Left ventricle myocardium inferior (tissue), 1 donor: ENCODE measurements around the gene PTH1R. TPM values are rescaled to one million over a fixed set of nuclear protein-coding genes. Genes with fewer than 3 reads are reported as not detected.
A peak's percentile ranks its signal among the peaks of the same experiment; 100 is the strongest.

ENCODE experiments used
- DNase-seq: peaks from one replicate; pipeline ENCODE4 v3.0.0-alpha.2; 2020
- H3K27ac ChIP-seq: fragments of 200-600 bp; replicated peaks from 2 replicates; pipeline ENCODE4 v1.8.0; 2021
- H3K27me3 ChIP-seq: fragments of 200-600 bp; 2 replicates; pipeline ENCODE4 v1.8.0; 2021; ENCODE audit warnings: low read depth
- H3K36me3 ChIP-seq: fragments of 200-600 bp; 2 replicates; pipeline ENCODE4 v1.8.0; 2021
- H3K4me1 ChIP-seq: fragments of 200-600 bp; 2 replicates; pipeline ENCODE4 v1.8.0; 2021
- H3K4me3 ChIP-seq: fragments of 200-600 bp; 2 replicates; pipeline ENCODE4 v1.8.0; 2021; ENCODE audit warnings: mild to moderate bottlenecking, moderate library complexity
- H3K9me3 ChIP-seq: fragments of 200-600 bp; replicated peaks from 2 replicates; pipeline ENCODE4 v1.8.0; 2021
- intact Hi-C: fragments of 100-400 bp; cut with micrococcal nuclease; formaldehyde crosslinking; loops from one replicate; pipeline ENCODE4 v1.11.0; 2022
- total RNA-seq: library from RNA; stranded (reverse); fragmentation: NEBNext Ultra II Directional; extraction: Animal tissue kit (Norgen Biotek cat#: 25700); gene quantifications from one replicate; pipeline ENCODE4 v1.2.1, GENCODE V29; 2021
- TF ChIP-seq, protein P1 (sequence below): fragments of 200-600 bp; IDR thresholded peaks from 2 replicates; pipeline ENCODE4 v1.8.0; 2021; ENCODE audit warnings: antibody characterized with exemption, mild to moderate bottlenecking, borderline replicate concordance
- donor health status: DM: no; HTN: yes; CAD: no; lungs with severe emphysema.

The PTH1R gene
- total RNA-seq, 1 donor from 2014 or later = 6.4 TPM

DNA sequence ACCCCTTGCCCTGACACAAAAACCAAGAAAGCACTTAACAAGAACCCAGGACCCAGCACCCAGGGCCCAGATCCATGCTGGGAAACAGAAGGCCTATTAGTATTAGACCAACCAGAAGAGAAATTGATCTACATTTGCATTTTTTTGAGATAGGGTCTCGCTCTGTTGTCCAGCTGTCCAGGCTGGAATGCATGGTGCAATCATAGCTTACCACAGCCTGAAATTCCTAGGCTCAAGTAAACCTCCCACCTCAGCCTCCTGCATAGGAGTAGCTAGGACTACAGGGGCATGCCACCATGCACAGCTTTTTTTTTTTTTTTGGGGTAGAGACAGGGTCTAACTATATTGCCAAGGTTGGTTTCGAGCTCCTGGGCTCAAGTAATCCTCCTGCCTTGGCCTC, 72.7 kb downstream of the PTH1R start:
- Histone ChIP-seq H3K27ac (peak overlapping the region; percentile 92), H3K4me3 (no peak overlapping the region), H3K27me3 (no peaks in the 10 kb centered on the region), H3K4me1 (peaks cover 98% of the 10 kb centered on the region), H3K36me3 (no peaks in the 10 kb centered on the region), H3K9me3 (no peaks in the 10 kb centered on the region)
- intact Hi-C loops = no loop called here
- TF ChIP-seq, protein P1, sequence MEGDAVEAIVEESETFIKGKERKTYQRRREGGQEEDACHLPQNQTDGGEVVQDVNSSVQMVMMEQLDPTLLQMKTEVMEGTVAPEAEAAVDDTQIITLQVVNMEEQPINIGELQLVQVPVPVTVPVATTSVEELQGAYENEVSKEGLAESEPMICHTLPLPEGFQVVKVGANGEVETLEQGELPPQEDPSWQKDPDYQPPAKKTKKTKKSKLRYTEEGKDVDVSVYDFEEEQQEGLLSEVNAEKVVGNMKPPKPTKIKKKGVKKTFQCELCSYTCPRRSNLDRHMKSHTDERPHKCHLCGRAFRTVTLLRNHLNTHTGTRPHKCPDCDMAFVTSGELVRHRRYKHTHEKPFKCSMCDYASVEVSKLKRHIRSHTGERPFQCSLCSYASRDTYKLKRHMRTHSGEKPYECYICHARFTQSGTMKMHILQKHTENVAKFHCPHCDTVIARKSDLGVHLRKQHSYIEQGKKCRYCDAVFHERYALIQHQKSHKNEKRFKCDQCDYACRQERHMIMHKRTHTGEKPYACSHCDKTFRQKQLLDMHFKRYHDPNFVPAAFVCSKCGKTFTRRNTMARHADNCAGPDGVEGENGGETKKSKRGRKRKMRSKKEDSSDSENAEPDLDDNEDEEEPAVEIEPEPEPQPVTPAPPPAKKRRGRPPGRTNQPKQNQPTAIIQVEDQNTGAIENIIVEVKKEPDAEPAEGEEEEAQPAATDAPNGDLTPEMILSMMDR = no peak
- DNase-seq = no peak

DNA sequence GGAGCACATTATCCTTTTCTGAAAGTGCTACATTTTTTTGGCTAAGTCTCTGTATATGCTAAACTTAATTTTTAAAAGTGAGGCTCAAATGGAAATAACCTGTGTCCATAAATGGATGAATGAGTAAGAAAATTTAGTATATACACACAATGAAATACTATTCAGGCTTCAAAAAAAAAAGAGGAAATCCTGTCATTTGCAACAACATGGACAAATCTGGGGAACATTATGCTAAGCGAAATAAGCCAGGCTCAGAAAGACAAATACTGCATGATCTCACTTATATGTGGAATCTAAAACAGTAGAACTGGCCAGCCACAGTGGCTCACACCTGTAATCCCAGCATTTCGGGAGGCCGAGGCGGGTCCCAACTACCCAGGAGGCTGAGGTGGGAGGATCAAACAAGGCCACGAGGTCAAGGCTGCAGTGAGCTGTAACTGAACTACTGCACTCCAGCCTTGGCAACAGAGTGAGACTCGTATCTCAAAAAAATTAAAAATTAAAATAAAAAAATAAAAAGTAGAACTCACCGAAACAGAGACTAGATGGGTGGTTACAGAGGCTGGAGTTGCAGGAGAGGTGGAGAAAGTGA, 73.2 kb downstream of the PTH1R start:
- Histone ChIP-seq H3K4me1 (peaks cover 98% of the 10 kb centered on the region), H3K27ac (peak overlapping the region; percentile 92), H3K4me3 (no peak overlapping the region), H3K36me3 (no peaks in the 10 kb centered on the region), H3K27me3 (no peaks in the 10 kb centered on the region), H3K9me3 (no peaks in the 10 kb centered on the region)
- DNase-seq = no peak
- intact Hi-C loops = no loop called here
- TF ChIP-seq, protein P1 = no peak

DNA sequence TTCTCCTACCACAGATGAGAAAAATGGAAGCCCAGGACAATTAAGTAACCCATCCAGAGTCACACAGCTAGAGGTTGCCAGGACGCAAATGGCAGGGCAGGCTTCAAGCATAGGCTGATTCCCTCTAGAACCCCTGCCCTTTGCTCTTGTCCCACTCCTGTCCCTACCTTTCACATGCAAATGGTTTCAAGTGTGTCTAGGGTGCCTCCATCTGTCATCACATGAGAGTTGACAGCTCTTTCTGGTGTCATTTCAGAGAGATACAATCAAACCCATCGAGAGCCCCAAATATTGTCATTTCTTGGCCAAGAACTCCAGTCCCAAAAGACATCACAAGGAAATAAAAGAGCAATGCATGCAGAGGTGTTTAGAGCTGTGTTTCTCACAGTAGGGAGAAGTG, 75.3 kb downstream of the PTH1R start:
- H3K9me3 ChIP-seq = no peaks in the 10 kb centered on the region
- no peak overlapping the region for H3K4me3 ChIP-seq
- no peaks in the 10 kb centered on the region for H3K36me3 ChIP-seq
- no peaks in the 10 kb centered on the region for H3K27me3 ChIP-seq
- H3K4me1 ChIP-seq = peaks cover 98% of the 10 kb centered on the region
- intact Hi-C loops = no loop called here
- H3K27ac ChIP-seq = peak overlapping the region; percentile 68
- no peak for DNase-seq
- TF ChIP-seq, protein P1 = no peak

Other genes with a start within 250 kb of the PTH1R start
- gene ALS2CL, start 184.0 kb upstream of the PTH1R start, total RNA-seq = 33.7 TPM
- gene TMIE, start 176.3 kb upstream of the PTH1R start, total RNA-seq = 1.5 TPM
- gene PRSS50, start 159.9 kb upstream of the PTH1R start, total RNA-seq = 0.22 TPM
- gene MYL3, start 14.3 kb upstream of the PTH1R start, total RNA-seq = 7,440 TPM
- gene CCDC12, start 99.0 kb downstream of the PTH1R start, total RNA-seq = 31.0 TPM
- 12.6 TPM for gene NBEAL2, start 101.9 kb downstream of the PTH1R start, total RNA-seq